OCI-LY7 (cell line): Measurements from ENCODE around the gene TPRG1L.

ENCODE experiments used
- EZH2phosphoT487 ChIP-seq: fragments of 200-600 bp; sonication (generic); IDR thresholded peaks from 2 replicates; pipeline ENCODE4 v1.6.1; 2018; ENCODE audit warnings: low read depth, borderline replicate concordance, mild to moderate bottlenecking, mixed run types, antibody characterized with exemption, low read length, moderate library complexity, mixed read lengths
- TF ChIP-seq, protein P1 (sequence below): fragments of 200-600 bp; sonication (generic); conservative IDR thresholded peaks from 2 replicates; pipeline ENCODE4 v1.5.1; 2014; ENCODE audit warnings: mild to moderate bottlenecking, antibody characterized with exemption, low read length, moderate library complexity, mixed read lengths

DNA sequence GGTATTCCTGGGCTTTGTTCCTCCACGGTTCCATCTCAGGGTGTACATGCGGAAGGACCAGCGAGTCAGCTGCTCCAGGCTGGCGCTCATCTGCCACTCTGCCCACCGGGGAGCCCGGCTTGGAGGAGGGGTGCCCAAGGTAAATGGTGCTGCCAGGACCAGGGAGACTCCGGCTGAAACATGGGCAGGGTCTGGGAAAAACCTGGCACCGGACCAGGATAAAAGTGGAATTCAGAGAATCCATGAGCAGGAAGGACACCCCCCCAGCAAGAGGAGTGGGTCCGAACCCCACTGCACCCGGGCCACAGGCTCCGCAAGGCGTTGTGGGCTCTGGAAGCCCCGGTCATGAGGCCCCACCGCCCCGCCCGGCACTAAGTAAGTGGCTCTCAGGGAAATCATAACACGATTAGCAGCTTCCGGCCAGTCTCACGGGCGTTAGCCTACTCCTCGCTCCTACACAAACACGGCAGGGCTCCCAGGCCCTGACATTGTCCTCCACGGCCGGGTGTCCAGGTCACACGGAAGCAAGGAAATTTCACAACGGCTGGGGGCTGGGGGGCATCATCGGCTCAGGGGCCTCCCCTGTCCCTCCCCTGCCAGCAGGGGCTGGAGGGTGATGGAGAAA, 34.6 kb upstream of the TPRG1L start:
- TF ChIP-seq, protein P1, sequence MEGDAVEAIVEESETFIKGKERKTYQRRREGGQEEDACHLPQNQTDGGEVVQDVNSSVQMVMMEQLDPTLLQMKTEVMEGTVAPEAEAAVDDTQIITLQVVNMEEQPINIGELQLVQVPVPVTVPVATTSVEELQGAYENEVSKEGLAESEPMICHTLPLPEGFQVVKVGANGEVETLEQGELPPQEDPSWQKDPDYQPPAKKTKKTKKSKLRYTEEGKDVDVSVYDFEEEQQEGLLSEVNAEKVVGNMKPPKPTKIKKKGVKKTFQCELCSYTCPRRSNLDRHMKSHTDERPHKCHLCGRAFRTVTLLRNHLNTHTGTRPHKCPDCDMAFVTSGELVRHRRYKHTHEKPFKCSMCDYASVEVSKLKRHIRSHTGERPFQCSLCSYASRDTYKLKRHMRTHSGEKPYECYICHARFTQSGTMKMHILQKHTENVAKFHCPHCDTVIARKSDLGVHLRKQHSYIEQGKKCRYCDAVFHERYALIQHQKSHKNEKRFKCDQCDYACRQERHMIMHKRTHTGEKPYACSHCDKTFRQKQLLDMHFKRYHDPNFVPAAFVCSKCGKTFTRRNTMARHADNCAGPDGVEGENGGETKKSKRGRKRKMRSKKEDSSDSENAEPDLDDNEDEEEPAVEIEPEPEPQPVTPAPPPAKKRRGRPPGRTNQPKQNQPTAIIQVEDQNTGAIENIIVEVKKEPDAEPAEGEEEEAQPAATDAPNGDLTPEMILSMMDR: no peak
- no peak for TF ChIP-seq EZH2phosphoT487
